NCI-H2029 treated with DMSO at 0.1 percent for 48 hours (cell line): ENCODE results near the gene APCDD1L.
"Not testable (repeated sequence)": the region's sequence is repeated elsewhere in the genome, so short reads cannot be mapped to it uniquely, and the experiment has no call there.

Experiments used
- DNase-seq: peaks from one replicate; lab custom pipeline; 2025; lab: John Stamatoyannopoulos, UW

Gene APCDD1L

GRCh38 chr20:58544891-58545290, 29.7 kb upstream of the APCDD1L start:
- DNase-seq: no peak

DNA sequence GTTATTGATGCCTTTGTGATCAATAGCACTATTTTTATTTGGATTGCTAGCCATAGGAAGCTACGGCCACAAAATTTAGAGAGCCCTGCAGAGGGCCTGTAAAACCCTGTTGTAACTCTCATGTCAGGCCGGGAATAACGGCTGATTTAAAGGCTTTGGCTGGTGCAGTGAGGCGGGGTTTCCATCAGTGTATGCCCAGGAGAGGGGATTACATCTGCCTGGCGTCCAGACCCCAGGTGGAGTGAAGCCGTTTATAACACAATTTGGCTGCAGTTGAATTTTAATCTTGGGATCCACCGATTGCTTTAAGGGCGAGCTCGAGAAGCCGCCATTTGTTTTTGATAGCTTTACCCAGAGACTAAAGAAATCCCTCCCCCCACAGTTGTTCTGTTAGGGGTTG, 29.1 kb upstream of the APCDD1L start:
- no peak for DNase-seq

DNA sequence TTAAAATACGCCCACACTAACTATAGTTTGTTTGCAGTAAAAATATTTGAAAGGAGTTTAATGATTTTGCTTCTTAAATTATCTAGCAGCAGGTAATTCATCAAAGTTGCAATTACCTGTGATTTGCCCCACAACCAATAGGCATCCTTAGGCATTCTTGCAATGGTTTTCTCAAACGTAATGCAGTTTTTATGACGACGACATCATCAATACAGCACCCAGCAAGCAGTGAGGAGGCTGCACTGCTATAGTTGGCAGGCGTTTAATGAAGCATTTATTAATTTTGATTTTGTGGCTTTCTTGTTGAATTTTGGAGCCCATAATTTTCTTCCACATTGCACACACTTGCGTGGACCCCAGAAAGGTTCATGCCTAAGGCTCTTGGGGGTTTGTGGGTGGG, 28.1 kb upstream of the APCDD1L start:
- DNase-seq: no peak

- DNase-seq: no peak
These were observed 27.4 kb upstream of the APCDD1L start for GRCh38 chr20:58542411-58543095.

GRCh38 chr20:58542034-58542410, 26.8 kb upstream of the APCDD1L start:
- not testable (repeated sequence) for DNase-seq

DNA sequence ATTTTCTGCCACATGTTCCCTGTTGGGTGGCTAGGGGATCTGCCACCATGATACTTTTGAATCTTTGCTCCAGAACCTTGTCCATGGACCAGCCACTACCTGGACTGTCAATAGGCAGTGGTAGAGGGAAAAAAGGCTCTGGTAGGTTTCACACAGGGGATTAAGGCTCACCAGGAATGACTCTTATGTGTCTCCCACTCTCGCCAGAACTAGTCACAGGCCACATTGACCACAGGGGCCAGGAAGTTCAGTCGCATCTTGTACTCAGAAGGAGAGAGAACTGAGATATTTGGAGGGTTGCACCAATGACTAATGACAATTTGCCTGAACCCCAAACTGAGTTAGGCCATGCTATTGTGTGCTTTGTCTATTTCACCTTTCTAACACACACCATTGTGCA, 23.6 kb upstream of the APCDD1L start:
- no peak for DNase-seq

GRCh38 chr20:58537831-58538230, 22.6 kb upstream of the APCDD1L start:
- DNase-seq: no peak

DNA sequence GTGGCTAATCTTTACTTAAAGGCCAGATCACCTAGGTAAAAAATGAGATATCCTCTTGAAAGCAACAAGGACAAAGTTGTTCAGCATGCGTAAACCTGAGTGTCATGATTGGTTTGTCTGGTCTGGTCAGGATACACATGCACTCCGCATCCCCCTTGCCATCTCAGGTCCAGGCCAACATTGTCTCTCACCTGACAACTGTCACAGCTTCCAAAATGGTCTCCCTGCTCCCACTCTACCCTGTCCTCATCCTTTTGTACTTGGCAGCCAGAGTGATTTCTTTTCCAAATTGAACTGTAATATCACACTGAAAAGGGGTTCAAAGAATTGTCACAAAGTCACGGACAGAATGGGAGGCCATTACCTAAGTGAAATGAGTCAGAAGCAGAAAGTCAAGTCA, 21.1 kb upstream of the APCDD1L start:
- no peak for DNase-seq

GRCh38 chr20:58531657-58532056, 16.5 kb upstream of the APCDD1L start:
- no peak for DNase-seq

DNA sequence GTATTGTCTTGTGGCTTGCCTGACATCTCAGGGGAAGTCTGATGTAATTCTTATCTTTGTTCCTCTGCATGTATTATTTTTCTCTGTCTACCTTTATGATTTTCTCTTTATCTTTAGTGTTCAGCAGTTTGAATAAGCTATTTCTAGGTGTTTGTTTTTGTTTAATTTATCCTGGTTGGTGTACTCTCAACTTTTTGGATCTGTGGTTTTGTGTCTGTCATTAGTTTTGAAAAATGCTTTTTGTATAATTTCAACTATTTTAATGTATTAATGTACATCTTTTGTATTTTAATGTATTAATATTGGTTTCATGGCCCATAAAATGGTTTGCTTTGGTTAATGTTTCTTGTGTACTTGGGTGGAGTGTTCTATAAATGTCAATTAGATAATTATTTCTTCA, 15.9 kb upstream of the APCDD1L start:
- DNase-seq: no peak

DNA sequence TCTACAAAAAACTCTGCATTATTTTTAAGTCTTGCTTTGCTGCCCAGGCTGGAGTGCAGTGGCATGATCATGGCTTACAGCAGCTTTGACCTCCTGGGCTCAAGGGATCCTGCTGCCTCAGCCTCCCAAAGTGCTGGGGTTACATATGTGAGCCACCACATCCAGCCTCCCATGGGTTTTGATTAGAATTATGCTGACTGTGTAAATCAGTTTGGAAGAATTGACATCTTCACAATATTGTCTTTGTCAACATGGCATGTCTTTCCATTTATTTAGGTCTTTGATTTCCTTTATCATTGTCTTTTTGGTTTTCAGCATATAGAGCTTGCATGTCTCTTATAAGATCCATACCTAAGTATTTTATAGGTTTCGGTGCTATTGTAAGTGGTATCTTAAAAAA, 13.2 kb upstream of the APCDD1L start:
- no peak for DNase-seq

GRCh38 chr20:58526411-58526810, 11.2 kb upstream of the APCDD1L start:
- DNase-seq: no peak

- DNase-seq: no peak
These were observed 9.6 kb upstream of the APCDD1L start for GRCh38 chr20:58524814-58525213.

- no peak for DNase-seq
These were observed 8.7 kb upstream of the APCDD1L start for GRCh38 chr20:58523971-58524315.

DNA sequence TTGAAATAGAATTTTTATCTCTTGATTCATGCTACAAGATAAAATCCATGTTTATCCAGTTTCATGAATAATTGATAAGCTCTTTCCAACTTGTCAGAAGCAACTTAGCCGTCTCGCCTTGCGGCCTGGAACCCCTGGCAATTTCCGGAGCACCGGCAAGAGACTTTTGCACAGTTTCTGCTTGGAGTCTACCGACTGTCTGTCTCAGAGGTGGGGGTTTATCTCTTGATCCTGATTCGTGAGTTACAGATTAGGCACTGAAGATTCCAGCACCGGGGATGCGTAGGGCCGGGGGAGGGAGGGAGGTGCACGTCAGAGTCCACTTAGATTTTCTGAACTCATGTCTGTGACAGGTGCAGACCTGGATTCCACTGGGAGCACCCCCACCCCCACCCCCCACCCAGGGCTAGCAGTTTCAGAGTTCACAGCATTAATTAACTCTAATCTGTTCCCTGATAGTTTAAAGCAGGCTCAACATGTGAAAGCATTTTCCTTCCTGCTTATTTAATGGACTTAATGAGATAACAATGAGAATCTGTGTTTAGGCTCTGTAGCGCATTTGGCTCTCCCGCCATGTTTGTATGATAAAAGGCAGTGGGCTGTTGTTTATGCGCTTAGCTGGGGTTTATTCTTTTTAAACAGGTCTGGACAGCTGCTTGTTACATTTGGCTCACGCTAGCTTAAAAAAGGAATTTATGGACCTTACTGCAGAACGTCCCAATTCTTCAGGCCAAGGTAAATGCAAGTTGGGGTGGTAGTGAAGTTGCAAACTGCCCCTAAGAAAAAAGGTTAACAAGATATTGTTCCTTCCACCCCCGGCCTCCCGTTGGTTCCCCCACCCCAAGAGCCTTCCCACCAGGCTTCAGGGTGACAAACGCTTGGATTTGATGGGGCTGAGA, 8.1 kb upstream of the APCDD1L start:
- DNase-seq: no peak

DNA sequence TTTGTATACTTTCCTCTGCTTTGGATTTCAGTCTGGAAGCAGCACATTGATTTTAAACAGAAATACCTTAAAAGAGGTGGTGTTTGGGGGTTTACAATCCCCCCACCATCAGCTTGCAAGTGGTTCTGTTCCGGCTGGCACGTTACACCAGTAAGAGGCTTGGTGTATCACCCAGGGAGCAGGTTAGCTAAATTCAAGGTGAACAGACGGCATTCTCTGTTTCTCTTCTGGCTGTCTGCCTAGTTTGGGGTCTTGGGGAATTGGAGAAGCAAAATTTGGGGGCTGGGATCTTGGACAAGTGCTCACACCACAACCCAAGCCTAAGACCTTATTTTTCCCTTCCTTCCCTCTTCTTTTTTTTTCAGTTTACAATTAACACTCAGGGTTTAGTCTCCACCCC, 7.5 kb upstream of the APCDD1L start:
- DNase-seq: no peak

DNA sequence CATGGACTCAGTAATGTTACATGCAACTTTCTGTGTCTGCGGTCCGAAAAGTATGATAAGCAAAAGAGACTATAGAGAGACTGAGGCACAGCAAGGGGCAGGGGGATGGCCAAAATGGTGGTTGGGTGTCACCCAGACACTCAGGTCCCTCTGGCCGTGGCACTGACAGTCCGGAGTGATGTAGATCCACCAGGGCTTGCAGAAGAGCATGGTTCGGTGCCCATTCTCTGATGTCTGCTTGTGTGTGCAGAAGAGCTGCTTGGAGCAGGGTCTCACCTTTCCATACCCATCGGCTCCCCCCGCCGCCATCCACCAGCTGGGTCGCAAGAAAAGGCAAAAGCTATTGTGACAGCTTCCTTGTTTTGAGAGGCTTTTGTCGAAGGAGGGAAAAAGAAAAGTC, 6.6 kb upstream of the APCDD1L start:
- no peak for DNase-seq

GRCh38 chr20:58519940-58520712, 4.9 kb upstream of the APCDD1L start:
- DNase-seq: no peak

DNA sequence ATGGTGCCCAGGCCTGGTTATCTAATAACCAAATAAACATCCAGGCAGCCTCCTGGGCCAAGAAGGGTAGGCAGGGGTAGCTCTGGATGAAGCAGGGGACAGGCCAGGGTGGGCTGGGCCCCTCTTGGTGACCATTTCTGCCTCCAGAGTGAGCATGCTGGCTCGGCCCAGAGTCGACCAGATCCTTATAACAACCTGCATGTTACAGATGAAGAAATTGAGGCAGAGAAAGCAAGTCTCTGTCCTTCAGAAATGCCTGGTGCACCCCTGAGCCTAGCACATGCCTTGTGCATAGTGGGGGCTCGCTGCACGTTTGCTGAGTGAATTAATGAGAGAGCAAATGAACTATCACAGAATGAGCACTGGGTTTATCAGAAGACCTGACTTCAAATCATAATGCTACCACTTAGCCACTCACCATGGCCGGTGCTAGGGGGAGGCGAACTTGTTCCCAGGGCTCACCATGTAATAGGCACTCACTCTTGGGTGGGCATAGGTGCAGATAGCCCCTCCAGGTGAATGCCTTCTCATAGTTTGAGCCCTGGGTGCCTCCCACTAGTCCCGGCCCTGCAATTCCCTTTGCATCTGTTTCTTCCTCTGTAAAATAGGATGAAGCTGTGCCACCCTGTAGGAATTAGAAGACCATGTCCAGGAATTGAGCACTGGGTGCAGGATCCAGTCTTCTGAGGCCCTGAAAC, 3.8 kb upstream of the APCDD1L start:
- DNase-seq: no peak

GRCh38 chr20:58518387-58518786, 3.2 kb upstream of the APCDD1L start:
- no peak for DNase-seq

GRCh38 chr20:58514321-58515232, 622 bp downstream of the APCDD1L start:
- DNase-seq: no peak
